ENCODE data around the gene RGS14. TPM values are rescaled to one million over a fixed set of nuclear protein-coding genes. Genes with fewer than 3 reads are reported as not detected.

Gene RGS14
- total RNA-seq, 1 experiment from 2014 or later: 11.9 TPM

GRCh38 chr5:177385720-177386119, 28.0 kb downstream of the RGS14 start:
- Histone ChIP-seq H3K4me2 (no peak overlapping the region), H3K9me3 (ENCODE audit: insufficient read depth, low read depth) (no peaks in the 10 kb centered on the region), H3K4me1 (replicated peaks; ENCODE audit: insufficient read depth) (peaks cover 34% of the 10 kb centered on the region), H4K20me1 (ENCODE audit: insufficient read depth) (no peaks in the 10 kb centered on the region), H3F3A (ENCODE audit: insufficient read depth, low read depth) (peaks cover 26% of the 10 kb centered on the region), H3K4me3 (no peak overlapping the region), H3K9me2 (ENCODE audit: insufficient read depth) (no peaks in the 10 kb centered on the region), H3K27me3 (ENCODE audit: insufficient read depth, low read depth) (no peaks in the 10 kb centered on the region), H2AFZ (no peak overlapping the region), H3K36me3 (ENCODE audit: low read depth) (no peaks in the 10 kb centered on the region), H3K27ac (no peak overlapping the region), H3K79me2 (ENCODE audit: low read depth) (no peaks in the 10 kb centered on the region)
- no TSS peak for BruUV-seq (replicated peaks)
- intact Hi-C loops (cut with micrococcal nuclease; ENCODE audit: unreplicated experiment): no loop called here
- TF ChIP-seq EZH2 (IDR thresholded peaks at IDR 0.05; ENCODE audit: low read depth) (no peak), CTCF (conservative IDR thresholded peaks at IDR 0.05) (no peak)
- no peak for DNase-seq
- ChIA-PET POLR2A (ENCODE audit: unreplicated experiment) (no interaction called here), CTCF (no interaction called here)

GRCh38 chr5:177386542-177386941, 28.8 kb downstream of the RGS14 start:
- Histone ChIP-seq H3K9me2 (ENCODE audit: insufficient read depth) (no peaks in the 10 kb centered on the region), H3K4me2 (no peak overlapping the region), H3K4me3 (no peak overlapping the region), H3K79me2 (ENCODE audit: low read depth) (no peaks in the 10 kb centered on the region), H3F3A (ENCODE audit: insufficient read depth, low read depth) (peaks cover 26% of the 10 kb centered on the region), H3K36me3 (ENCODE audit: low read depth) (no peaks in the 10 kb centered on the region), H3K27ac (no peak overlapping the region), H3K9me3 (ENCODE audit: insufficient read depth, low read depth) (no peaks in the 10 kb centered on the region), H3K27me3 (ENCODE audit: insufficient read depth, low read depth) (no peaks in the 10 kb centered on the region), H4K20me1 (ENCODE audit: insufficient read depth) (no peaks in the 10 kb centered on the region), H3K4me1 (replicated peaks; ENCODE audit: insufficient read depth) (peaks cover 35% of the 10 kb centered on the region), H2AFZ (no peak overlapping the region)
- intact Hi-C loops (cut with micrococcal nuclease; ENCODE audit: unreplicated experiment): no loop called here
- POLR2A ChIA-PET (ENCODE audit: unreplicated experiment): interaction anchor here (0.6 kb wide), 1 partner anchor 47 kb away, joined by 4 read pairs; no protein-coding TSS in a partner anchor
- TF ChIP-seq EZH2 (IDR thresholded peaks at IDR 0.05; ENCODE audit: low read depth): no peak
- BruUV-seq (replicated peaks): no TSS peak
- no peak for DNase-seq
- CTCF ChIA-PET: no interaction called here

- Histone ChIP-seq H3K4me3 (no peak overlapping the region), H3K27ac (no peak overlapping the region), H3K9me2 (ENCODE audit: insufficient read depth) (no peaks in the 10 kb centered on the region), H3K4me2 (no peak overlapping the region), H4K20me1 (ENCODE audit: insufficient read depth) (no peaks in the 10 kb centered on the region), H3K36me3 (ENCODE audit: low read depth) (no peaks in the 10 kb centered on the region), H3K4me1 (replicated peaks; ENCODE audit: insufficient read depth) (peaks cover 35% of the 10 kb centered on the region), H2AFZ (no peak overlapping the region), H3K9me3 (ENCODE audit: insufficient read depth, low read depth) (no peaks in the 10 kb centered on the region), H3K27me3 (ENCODE audit: insufficient read depth, low read depth) (no peaks in the 10 kb centered on the region), H3K79me2 (ENCODE audit: low read depth) (no peaks in the 10 kb centered on the region), H3F3A (ENCODE audit: insufficient read depth, low read depth) (peaks cover 26% of the 10 kb centered on the region)
- no TSS peak for BruUV-seq (replicated peaks)
- ChIA-PET POLR2A (ENCODE audit: unreplicated experiment) (no interaction called here), CTCF (no interaction called here)
- no peak for TF ChIP-seq CTCF (conservative IDR thresholded peaks at IDR 0.05)
- no peak for TF ChIP-seq EZH2 (IDR thresholded peaks at IDR 0.05; ENCODE audit: low read depth)
- intact Hi-C loops (cut with micrococcal nuclease; ENCODE audit: unreplicated experiment): no loop called here
- no peak for DNase-seq
Measured at GRCh38 chr5:177387405-177387804, 29.7 kb downstream of the RGS14 start.

GRCh38 chr5:177388521-177389052, 30.9 kb downstream of the RGS14 start:
- TF ChIP-seq EZH2 (IDR thresholded peaks at IDR 0.05; ENCODE audit: low read depth) (no peak), CTCF (conservative IDR thresholded peaks at IDR 0.05) (no peak)
- ChIA-PET POLR2A (ENCODE audit: unreplicated experiment) (interaction anchor here (1.7 kb wide), 1 partner anchor 18 kb away, joined by 16 read pairs; no protein-coding TSS in a partner anchor), CTCF (interaction anchor here (2.2 to 2.3 kb wide), 3 partner anchors 10 to 59 kb away, joined by 10 to 42 read pairs (median 17); no protein-coding TSS in a partner anchor)
- no peaks in the 10 kb centered on the region for H3K9me2 ChIP-seq (ENCODE audit: insufficient read depth)
- no peaks in the 10 kb centered on the region for H4K20me1 ChIP-seq (ENCODE audit: insufficient read depth)
- H3K79me2 ChIP-seq (ENCODE audit: low read depth): no peaks in the 10 kb centered on the region
- H3K4me2 ChIP-seq: peak overlapping the region; percentile 75
- H3F3A ChIP-seq (ENCODE audit: insufficient read depth, low read depth): peaks cover 26% of the 10 kb centered on the region
- intact Hi-C loops (cut with micrococcal nuclease; ENCODE audit: unreplicated experiment): loop anchor here (2.0 kb wide), 1 partner anchor 274 kb away; no protein-coding TSS in a partner anchor
- no peaks in the 10 kb centered on the region for H3K9me3 ChIP-seq (ENCODE audit: insufficient read depth, low read depth)
- no peak overlapping the region for H2AFZ ChIP-seq
- H3K4me3 ChIP-seq: no peak overlapping the region; the same call in 1 of the 2 replicates
- H3K4me1 ChIP-seq (replicated peaks; ENCODE audit: insufficient read depth): peaks cover 35% of the 10 kb centered on the region
- H3K27me3 ChIP-seq (ENCODE audit: insufficient read depth, low read depth): no peaks in the 10 kb centered on the region
- peak overlapping the region; percentile 96 for H3K27ac ChIP-seq
- H3K36me3 ChIP-seq (ENCODE audit: low read depth): no peaks in the 10 kb centered on the region
- no TSS peak for BruUV-seq (replicated peaks)
- no peak for DNase-seq

Data from PC-9 (cell line).